GM21723 (cell line): ENCODE results near the gene OR10H5.
A peak's percentile ranks its signal among the peaks of the same experiment; 100 is the strongest.
"Not testable (repeated sequence)": the region's sequence is repeated elsewhere in the genome, so short reads cannot be mapped to it uniquely, and the experiment has no call there.

Source experiments
- ATAC-seq: cut with Tn5 transposase; IDR thresholded peaks from one replicate; pipeline ENCODE4 v1.9.1; 2021; ENCODE audit warnings: mild to moderate bottlenecking, moderate library complexity; ENCODE audit not compliant: unreplicated experiment

Gene OR10H5

DNA sequence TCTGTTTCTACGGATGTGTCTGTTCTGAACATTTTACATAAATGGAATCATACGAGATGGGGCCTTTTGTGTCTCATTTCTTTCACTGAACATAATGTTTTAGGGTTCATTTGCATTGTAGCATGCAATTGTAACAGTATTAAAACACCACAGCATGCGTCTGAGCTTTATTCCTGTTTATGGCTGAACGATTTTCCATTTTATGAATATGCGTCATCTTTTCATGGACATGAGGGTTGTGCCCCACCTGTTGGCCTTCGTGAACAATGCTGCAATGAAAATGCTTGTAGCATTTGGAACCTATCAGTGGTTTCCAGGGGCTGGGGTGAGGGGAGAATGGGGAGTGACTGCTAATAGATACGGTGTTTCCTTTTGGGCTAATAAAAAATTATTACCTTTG is 22.9 kb downstream of the OR10H5 start:
- ATAC-seq, result no peak

DNA sequence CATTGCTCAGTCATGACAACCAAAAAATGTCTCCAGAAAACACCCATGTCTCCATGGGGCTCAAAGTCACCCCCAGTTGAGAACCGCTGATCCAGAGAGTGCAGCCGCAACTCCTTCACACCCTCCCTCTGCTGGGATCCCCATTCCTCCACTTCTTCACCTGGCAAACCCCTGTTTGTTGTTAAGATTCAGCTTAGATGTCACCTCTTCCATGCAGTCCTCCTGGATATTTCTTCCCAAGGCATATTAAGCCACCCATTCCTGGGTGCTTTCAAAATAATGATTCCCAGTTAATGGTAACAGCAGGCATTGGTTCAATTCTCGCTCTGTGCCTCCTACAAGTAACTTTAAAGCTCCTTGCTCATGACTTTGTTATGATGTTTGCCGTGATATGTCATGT is 24.0 kb downstream of the OR10H5 start:
- no peak for ATAC-seq

DNA sequence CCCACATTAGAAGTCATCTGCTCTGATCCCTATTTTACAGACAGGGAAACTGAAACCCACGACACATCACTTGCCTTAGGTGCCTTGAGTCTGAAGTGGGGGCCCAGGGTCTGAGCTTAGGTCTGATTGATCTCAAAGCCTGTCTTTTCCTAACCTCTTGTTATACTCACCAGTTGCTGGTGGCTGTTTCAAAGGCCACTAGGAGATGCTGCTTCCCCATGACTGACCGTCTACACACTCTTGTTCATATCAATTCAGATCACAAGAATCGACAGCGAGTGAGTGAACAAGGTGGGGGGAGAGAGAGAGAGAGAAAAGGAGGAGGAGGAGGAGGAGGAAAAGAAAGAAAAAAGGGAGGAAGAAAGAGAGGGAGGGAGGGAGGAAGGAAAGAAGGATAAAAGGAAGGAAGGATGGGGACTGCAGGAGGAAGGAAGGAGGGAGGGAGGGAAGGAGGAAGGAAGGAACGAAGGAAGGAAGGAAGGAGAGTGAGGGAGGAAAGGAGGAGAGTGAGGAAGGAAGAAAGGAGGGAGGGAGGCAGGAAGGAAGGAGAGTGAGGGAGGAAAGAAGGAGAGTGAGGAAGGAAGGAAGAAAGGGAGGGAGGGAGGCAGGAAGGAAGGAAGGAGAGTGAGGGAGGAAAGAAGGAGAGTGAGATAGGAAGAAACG is 24.7 kb downstream of the OR10H5 start:
- ATAC-seq, result no peak

- no peak for ATAC-seq
Measured at GRCh38 chr19:15813916-15814315, 26.5 kb downstream of the OR10H5 start.

GRCh38 chr19:15815306-15815705 is 27.8 kb downstream of the OR10H5 start, which contains the start of gene OR10H1:
TSS of gene OR10H1 (minus strand) at chr19:15815664. CDS start at chr19:15808037, 7,627 bp downstream.
- no peak for ATAC-seq

DNA sequence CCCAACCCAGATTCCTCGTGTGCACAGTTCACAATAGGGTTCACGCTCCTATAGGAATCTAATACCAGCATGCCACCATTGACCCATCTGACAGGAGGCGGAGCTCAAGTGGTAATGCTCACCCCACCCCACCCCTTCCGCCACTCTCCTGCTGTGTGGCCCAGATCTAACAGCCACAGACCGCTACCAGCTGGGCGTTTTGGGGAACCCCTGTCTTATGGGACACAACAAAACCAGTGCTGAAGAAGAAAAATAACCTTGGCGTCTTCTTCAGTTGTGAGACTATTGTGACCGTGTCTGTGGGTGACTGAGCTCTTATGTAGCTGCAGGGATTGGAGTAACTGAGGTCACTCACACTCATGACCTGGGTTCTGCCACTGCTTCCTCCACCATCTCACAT is 33.2 kb downstream of the OR10H5 start:
- ATAC-seq, result no peak

GRCh38 chr19:15825753-15826152 is 38.3 kb downstream of the OR10H5 start:
- ATAC-seq, result no peak

DNA sequence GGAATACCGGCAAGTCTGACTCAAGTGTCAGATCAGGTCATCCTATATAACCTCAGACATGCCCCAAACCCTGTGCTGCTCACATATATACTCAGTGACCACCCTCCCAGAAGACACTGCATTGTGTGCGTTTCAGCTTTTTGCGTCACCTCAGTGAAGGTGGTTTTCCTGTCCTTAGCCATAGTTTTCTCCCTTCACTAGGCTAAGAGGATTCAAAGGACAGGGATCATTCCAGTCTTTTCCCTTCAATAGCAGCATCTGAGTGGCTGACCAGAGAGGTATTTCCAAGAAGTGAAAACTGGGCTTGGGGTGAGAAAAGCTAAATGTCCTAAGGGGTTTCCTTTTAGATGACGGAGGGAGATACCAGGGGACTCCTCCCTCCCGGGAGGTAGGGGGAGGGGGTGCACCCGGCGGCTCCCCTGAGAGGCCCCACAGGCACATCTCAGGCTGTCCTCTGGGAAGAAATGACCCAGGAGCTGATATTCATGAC is 40.7 kb downstream of the OR10H5 start:
- ATAC-seq, result no peak

- not testable (repeated sequence) for ATAC-seq
Measured at GRCh38 chr19:15828611-15829305, 41.3 kb downstream of the OR10H5 start.

DNA sequence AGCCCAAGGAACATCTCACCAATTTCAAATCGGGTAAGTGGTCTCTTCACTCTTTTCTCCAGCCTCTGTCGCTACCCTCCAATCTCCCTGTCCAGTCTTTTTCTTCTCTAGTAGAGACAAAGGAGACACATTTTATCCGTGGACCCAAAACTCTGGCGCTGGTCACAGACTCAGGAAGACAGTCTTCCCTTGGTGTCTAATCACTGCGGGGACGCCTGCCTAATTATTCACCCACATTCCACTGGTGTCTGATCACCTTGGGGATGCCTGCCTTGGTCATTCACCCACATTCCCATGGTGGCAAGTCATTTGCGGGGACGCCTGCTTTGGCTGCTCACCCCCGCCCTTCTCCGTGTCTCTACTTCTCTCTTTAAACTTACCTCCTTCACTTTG is 41.8 kb downstream of the OR10H5 start:
- no peak for ATAC-seq

- ATAC-seq, result no peak
Measured at GRCh38 chr19:15829786-15830185, 42.3 kb downstream of the OR10H5 start.

GRCh38 chr19:15831626-15832025 is 44.2 kb downstream of the OR10H5 start:
- no peak for ATAC-seq

- not testable (repeated sequence) for ATAC-seq
Measured at GRCh38 chr19:15834232-15834631, 46.8 kb downstream of the OR10H5 start.

- ATAC-seq, result not testable (repeated sequence)
Measured at GRCh38 chr19:15835565-15836329, 48.3 kb downstream of the OR10H5 start.

DNA sequence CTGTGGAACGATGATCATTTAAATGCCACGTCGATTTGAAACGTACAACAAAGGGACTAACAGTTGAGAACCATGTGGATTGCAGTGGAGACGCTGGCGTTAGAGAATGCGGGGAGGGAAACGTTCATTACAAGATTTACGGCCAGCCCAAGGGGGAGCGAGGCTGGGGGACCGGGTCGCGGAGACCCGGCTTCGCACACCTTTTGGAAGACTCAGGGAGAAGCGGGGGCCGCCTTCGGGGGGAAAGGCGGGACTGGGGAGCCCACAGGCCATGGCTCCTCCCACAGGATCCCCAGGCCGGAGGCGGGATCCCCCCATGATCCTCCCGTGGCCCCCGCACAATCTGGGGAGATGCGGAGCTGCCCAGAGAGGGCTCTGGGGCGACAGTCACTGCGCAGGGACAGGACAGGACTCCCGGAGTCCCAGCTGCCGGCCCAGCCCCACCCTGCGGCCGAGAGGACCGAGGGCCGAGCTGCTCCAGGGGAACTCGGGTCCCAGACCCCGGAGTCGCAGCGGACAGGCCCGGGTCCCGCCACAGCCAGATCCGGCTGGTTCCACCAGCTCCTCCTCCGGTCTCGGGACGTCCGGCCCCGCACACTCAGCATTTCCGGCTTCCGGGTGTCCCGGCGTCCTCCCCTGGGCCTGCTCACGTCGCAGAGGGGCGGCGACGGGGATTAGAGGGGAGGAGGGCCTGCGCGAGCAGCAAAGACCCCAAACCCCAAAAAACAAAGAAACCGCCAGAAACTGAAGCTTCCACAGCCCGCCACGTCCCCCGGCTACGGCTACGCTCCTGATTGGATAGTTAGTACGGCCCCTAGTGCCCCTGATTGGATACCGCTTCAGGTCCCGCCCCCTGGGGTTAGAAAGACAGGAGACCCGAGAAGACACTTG is 49.1 kb downstream of the OR10H5 start:
- peak; percentile 98 for ATAC-seq

DNA sequence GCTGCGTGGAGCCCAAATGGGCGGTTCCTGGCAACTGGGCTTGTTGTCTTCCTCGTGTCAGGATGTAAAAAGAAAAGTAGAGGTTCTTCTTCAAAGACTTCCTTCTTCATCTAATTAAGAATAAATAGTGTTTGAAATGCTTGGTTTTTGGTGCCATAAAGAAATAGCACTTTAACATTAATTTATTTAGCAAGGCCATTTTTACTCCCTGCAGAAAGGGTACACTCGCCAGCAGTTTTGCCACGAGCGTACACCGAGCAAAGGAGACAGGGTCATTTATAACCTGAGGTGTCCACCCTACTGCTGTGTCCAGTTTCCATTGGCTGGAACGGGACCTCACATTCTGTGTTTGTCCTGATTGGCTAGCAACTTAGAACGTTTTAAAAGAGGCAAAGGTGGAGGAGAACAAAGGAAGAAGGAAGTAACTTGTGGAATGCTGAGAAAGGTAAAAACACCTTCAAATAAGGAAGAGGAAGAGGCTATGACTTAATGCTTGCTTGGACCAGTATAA is 49.8 kb downstream of the OR10H5 start:
- ATAC-seq, result no peak

- no peak for ATAC-seq
Measured at GRCh38 chr19:15838351-15838750, 50.9 kb downstream of the OR10H5 start.

- not testable (repeated sequence) for ATAC-seq
Measured at GRCh38 chr19:15839888-15840287, 52.4 kb downstream of the OR10H5 start.

DNA sequence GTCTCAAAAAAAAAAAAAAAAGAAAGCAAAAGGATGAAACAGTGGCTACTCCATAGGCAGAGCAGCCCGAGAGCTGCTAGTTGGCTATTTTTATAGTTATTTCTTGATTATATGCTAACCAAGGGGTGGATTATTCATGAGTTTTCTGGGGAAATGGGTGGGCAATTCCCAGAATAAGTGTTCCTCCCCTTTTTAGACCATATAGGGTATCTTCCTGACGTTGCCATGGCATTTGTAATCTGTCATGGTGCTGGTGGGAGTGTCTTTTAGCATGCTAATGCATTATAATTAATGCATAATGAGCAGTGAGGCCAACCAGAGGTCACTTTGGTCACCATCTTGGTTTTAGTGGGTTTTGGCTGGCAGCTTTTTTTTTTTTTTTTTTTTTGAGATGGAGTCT is 53.4 kb downstream of the OR10H5 start:
- no peak for ATAC-seq

DNA sequence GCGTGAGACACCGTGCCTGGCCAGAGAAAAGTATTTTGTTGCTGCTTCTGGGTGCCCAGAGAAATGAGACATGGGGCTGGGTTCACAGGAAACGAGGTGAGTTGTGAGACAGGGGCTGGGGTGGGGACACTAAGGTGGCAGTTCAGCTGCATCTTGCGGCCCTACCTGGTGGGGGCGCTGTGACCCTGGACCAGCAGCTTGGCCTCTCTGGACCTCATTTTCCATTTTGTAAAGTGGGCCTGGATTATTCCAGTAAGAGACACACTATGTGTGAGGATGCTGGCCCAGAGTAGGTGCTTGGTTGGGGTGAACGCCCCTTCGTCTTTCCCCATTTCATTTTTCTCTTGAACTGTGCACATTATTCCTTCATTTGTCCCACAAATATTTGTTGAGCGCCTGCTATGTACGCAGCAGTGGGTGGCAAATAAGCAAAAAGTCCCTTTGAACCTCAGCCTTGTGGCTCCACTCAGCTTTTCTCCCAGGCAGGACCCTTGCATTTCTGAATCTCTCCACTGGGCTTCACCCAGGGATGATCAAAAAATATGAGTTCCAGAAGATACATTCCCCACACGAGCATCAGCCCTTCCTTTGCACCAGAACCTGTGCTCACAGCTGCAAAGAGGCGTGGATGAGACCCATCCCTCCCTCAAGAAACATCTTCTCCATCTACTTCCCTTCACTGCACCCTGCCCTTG is 54.6 kb downstream of the OR10H5 start:
- no peak for ATAC-seq
